ENCODE data around the gene WDR5B.
A peak's percentile ranks its signal among the peaks of the same experiment; 100 is the strongest.

The WDR5B gene

GRCh38 chr3:122415762-122416654, at the start of gene WDR5B:
Gene WDR5B (minus strand): TSS chr3:122416062. CDS start chr3:122415528, 534 bp downstream.
- peak; percentile 2; the same call in 1 of the 2 replicates for TF ChIP-seq CTCF (IDR thresholded peaks at IDR 0.05; ENCODE audit: low read depth, low read length)
- peak; percentile 93 for DNase-seq (ENCODE audit: extremely low read depth, low read depth)

GRCh38 chr3:122464659-122465058, 48.8 kb upstream of the WDR5B start:
- TF ChIP-seq CTCF (IDR thresholded peaks at IDR 0.05; ENCODE audit: low read depth, low read length): no peak
- no peak for DNase-seq (ENCODE audit: extremely low read depth, low read depth)

GRCh38 chr3:122462406-122462805, 46.5 kb upstream of the WDR5B start:
- no peak for DNase-seq (ENCODE audit: extremely low read depth, low read depth)
- no peak for TF ChIP-seq CTCF (IDR thresholded peaks at IDR 0.05; ENCODE audit: low read depth, low read length)

- TF ChIP-seq CTCF (IDR thresholded peaks at IDR 0.05; ENCODE audit: low read depth, low read length): no peak
- DNase-seq (ENCODE audit: extremely low read depth, low read depth): no peak
Measured at GRCh38 chr3:122461806-122462205, 45.9 kb upstream of the WDR5B start.

GRCh38 chr3:122458992-122459391, 43.1 kb upstream of the WDR5B start:
- TF ChIP-seq CTCF (IDR thresholded peaks at IDR 0.05; ENCODE audit: low read depth, low read length): peak; percentile 48
- peak; percentile 23 for DNase-seq (ENCODE audit: extremely low read depth, low read depth)

- no peak for DNase-seq (ENCODE audit: extremely low read depth, low read depth)
- no peak for TF ChIP-seq CTCF (IDR thresholded peaks at IDR 0.05; ENCODE audit: low read depth, low read length)
Measured at GRCh38 chr3:122457706-122458105, 41.8 kb upstream of the WDR5B start.

GRCh38 chr3:122456074-122456473, 40.2 kb upstream of the WDR5B start:
- DNase-seq (ENCODE audit: extremely low read depth, low read depth): no peak
- no peak for TF ChIP-seq CTCF (IDR thresholded peaks at IDR 0.05; ENCODE audit: low read depth, low read length)

All from AG09319 (cell line).